Testis (tissue), 3 donors: Measurements from ENCODE around the gene C7orf57. TPM values are rescaled to one million over a fixed set of nuclear protein-coding genes. Genes with fewer than 3 reads are reported as not detected.

Experiments
- DNase-seq: peaks from one replicate; pipeline ENCODE4 v3.0.0-alpha.2; 2019
- H3K27ac ChIP-seq, 2 donors: fragments of 200-600 bp; sonication (generic); one replicate each; pipeline ENCODE4 v1.5.1; 2019
- H3K27me3 ChIP-seq: fragments of 200-600 bp; sonication (generic); one replicate; pipeline ENCODE4 v1.5.1; 2019
- H3K36me3 ChIP-seq: fragments of 200-600 bp; sonication (generic); one replicate; pipeline ENCODE4 v1.5.1; 2017; ENCODE audit warnings: low read depth; ENCODE audit errors: missing control alignments
- H3K4me1 ChIP-seq: fragments of 200-600 bp; sonication (generic); one replicate; pipeline ENCODE4 v1.5.1; 2019
- H3K4me3 ChIP-seq, 2 donors: fragments of 200-600 bp; sonication (generic); one replicate each; pipeline ENCODE4 v1.5.1; 2017 to 2019
- H3K9me3 ChIP-seq: fragments of 200-600 bp; sonication (generic); one replicate; pipeline ENCODE4 v1.5.1; 2017
- POLR2A ChIP-seq: fragments of 450-650 bp; IDR thresholded peaks from one replicate; pipeline ENCODE4 v1.6.1; 2017; ENCODE audit warnings: antibody characterized with exemption, mild to moderate bottlenecking, moderate library complexity
- WGBS, 2 donors: methylation state at CpG; one replicate each; pipeline ENCODE4 v1.1.5; 2018; 5-methylcytosine and 5-hydroxymethylcytosine counted together
- intact Hi-C: fragments of 100-400 bp; cut with DNase I; formaldehyde crosslinking; loops from one replicate; pipeline ENCODE4 v1.15.1; 2023; ENCODE audit warnings: low total_unique reads
- polyA plus RNA-seq: library from polyadenylated mRNA; stranded (reverse); fragments of 350-450 nt; fragmentation: Illumina TruSeq; extraction: RNeasy Lipid Tissue Mini Kit (QIAGEN cat#74804); gene quantifications from one replicate; pipeline ENCODE4 v1.2.3, GENCODE V29; 2014; ENCODE audit warnings: low read depth, low replicate concordance; ENCODE audit not compliant: insufficient read depth
- total RNA-seq, 2 donors: library from RNA; depleted of rRNA; stranded (reverse); fragments of >200 nt; gene quantifications; one replicate each; pipeline ENCODE4 v1.2.3, GENCODE V29; 2016
- TF ChIP-seq, protein P1 (sequence below), 3 experiments: fragments of 450-650 bp in 2 of 3; fragments of 200-600 bp in 1 of 3; sonication (generic) in 1 of 3; IDR thresholded peaks; one replicate each; pipeline ENCODE4 v1.5.1; 2016 to 2019; ENCODE audit warnings: antibody characterized with exemption in 3 of 3, mild to moderate bottlenecking in 2 of 3, moderate library complexity in 1 of 3

Gene C7orf57
- total and polyA plus RNA-seq, 3 donors from 2014 or later = 2.8 to 12.3 (median 7.8) TPM

DNA sequence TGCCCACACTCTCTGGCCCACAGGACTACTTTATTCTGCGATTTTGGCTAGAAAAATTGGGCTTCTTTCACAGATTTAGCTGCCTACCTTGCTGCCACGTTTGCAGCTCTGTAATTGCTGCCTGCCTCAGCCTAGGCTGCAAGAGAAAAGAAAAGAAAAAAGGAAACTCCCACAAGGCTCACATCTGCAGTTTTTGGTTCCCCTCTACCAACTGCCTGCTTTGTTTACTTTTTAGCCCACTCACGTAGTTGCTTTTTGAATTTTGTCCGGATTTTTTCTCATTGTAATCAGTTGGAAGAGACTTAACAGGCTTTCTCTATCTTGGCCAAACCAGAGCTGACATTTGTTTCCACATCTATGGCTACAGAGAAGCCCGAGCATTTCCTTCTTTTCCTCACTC lies 30.7 kb upstream of the C7orf57 start:
- no peak for DNase-seq
- Histone ChIP-seq H3K4me1 (no peaks in the 10 kb centered on the region), H3K27ac (no peak overlapping the region), H3K4me3 (no peak overlapping the region), H3K27me3 (no peaks in the 10 kb centered on the region), H3K9me3 (no peaks in the 10 kb centered on the region), H3K36me3 (no peaks in the 10 kb centered on the region)
- TF ChIP-seq POLR2A = no peak
- TF ChIP-seq, protein P1, sequence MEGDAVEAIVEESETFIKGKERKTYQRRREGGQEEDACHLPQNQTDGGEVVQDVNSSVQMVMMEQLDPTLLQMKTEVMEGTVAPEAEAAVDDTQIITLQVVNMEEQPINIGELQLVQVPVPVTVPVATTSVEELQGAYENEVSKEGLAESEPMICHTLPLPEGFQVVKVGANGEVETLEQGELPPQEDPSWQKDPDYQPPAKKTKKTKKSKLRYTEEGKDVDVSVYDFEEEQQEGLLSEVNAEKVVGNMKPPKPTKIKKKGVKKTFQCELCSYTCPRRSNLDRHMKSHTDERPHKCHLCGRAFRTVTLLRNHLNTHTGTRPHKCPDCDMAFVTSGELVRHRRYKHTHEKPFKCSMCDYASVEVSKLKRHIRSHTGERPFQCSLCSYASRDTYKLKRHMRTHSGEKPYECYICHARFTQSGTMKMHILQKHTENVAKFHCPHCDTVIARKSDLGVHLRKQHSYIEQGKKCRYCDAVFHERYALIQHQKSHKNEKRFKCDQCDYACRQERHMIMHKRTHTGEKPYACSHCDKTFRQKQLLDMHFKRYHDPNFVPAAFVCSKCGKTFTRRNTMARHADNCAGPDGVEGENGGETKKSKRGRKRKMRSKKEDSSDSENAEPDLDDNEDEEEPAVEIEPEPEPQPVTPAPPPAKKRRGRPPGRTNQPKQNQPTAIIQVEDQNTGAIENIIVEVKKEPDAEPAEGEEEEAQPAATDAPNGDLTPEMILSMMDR (IDR thresholded peaks at IDR 0.05) = no peak
- 39 to 57% methylated on average over 5 of the region's 5 CpGs for WGBS, 2 donors
- intact Hi-C loops = no loop called here

DNA sequence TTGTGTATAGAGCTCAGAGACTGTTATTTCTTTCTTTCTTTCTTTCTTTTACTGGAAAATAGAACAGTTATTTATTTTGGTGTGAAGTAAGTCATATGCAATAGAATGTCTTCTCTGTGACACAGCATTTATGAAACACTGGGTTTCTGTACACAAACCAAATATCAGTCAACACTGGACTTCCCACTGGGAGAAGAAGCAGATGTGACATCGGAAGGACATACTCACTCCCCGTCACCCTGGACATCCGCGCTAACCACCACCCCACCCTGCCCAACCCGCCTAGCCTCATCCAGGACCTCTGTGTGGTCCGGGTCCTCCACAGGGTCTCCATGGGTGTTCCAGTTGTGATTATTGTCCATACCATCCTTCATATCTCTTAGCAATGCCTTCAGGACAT lies 28.5 kb upstream of the C7orf57 start:
- no peak for DNase-seq
- Histone ChIP-seq H3K9me3 (no peaks in the 10 kb centered on the region), H3K4me1 (no peaks in the 10 kb centered on the region), H3K36me3 (no peaks in the 10 kb centered on the region), H3K27me3 (no peaks in the 10 kb centered on the region), H3K27ac (no peak overlapping the region), H3K4me3 (no peak overlapping the region)
- no peak for TF ChIP-seq POLR2A
- TF ChIP-seq, protein P1 (IDR thresholded peaks at IDR 0.05) = no peak
- intact Hi-C loops = no loop called here
- 83 to 84% methylated on average over 6 of the region's 6 CpGs for WGBS, 2 donors

DNA sequence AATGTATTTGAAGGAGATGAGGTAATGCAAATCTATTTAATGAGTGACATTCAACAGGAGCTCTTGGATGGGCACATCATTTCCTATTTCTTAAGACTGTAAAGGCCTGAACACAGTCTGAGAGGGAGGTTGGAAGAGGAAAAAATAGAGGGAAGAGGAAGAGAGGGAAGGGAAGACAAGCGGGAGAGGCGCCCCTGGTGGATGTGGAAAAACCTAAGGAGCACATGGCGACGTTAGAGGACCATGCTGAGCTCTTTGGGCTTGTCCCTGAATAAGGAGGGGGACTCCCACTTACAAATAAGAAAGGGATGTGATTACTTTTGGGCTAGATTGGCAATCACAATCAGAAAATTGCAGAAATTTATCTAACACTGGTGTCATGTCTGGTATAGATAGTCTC lies 26.1 kb upstream of the C7orf57 start:
- WGBS, 2 donors = 86 to 90% methylated on average over 4 of the region's 4 CpGs
- DNase-seq = no peak
- intact Hi-C loops = no loop called here

DNA sequence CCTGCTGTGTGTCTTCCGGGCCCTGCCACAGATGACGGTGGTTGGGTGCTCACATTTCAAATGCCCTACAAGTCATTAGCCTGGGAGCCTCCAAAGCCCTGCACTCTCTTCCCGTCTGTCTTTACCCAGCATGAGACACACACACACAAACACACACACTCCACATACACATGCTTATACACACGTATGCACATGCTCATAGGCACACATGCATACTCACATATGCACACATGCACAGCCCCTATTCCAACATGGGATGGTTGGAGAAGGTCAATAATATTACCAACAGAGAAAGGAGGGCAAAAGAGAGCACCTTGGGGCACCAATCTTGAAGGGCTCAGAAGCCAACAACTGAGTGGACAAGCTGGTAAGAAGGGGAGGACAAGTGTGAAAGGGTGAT lies 25.4 kb upstream of the C7orf57 start:
- Histone ChIP-seq H3K9me3 (no peaks in the 10 kb centered on the region), H3K4me3 (no peak overlapping the region), H3K27ac (no peak overlapping the region), H3K36me3 (no peaks in the 10 kb centered on the region), H3K4me1 (no peaks in the 10 kb centered on the region), H3K27me3 (no peaks in the 10 kb centered on the region)
- intact Hi-C loops = no loop called here
- 77 to 95% methylated on average over 4 of the region's 4 CpGs for WGBS, 2 donors
- no peak for DNase-seq
- TF ChIP-seq, protein P1 (IDR thresholded peaks at IDR 0.05) = no peak
- no peak for TF ChIP-seq POLR2A

More for the DNA sequence above, 26.1 kb upstream of the C7orf57 start:
- Histone ChIP-seq H3K36me3 (no peaks in the 10 kb centered on the region), H3K9me3 (no peaks in the 10 kb centered on the region), H3K27ac (no peak overlapping the region), H3K27me3 (no peaks in the 10 kb centered on the region), H3K4me1 (no peaks in the 10 kb centered on the region), H3K4me3 (no peak overlapping the region)
- TF ChIP-seq, protein P1 (IDR thresholded peaks at IDR 0.05) = no peak
- no peak for TF ChIP-seq POLR2A

DNA sequence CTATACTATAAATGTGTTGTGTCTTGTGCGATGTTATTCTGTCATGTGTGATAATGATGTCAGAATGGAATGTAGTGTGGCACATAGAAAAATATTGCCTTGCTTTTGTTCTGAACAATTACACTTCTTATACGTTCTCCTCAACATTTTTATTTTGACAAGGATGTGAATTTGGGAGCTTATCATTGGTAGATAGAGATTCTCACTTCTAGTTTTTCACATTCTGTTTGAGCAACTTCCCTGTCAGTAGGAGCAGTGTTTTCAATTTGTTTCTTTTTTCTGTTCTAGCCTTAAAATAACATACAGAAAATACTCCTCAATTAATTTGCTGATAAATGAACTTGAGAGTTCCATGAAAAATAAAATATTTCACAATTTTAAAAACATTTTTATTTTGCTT lies 24.0 kb upstream of the C7orf57 start:
- no peak overlapping the region for H3K4me3 ChIP-seq
- TF ChIP-seq POLR2A = no peak
- TF ChIP-seq, protein P1 (IDR thresholded peaks at IDR 0.05) = no peak
- intact Hi-C loops = no loop called here
- H3K9me3 ChIP-seq = no peaks in the 10 kb centered on the region
- H3K27me3 ChIP-seq = no peaks in the 10 kb centered on the region
- WGBS, 2 donors = 28 to 49% methylated on average over 2 of the region's 2 CpGs
- DNase-seq = no peak
- no peaks in the 10 kb centered on the region for H3K36me3 ChIP-seq
- no peak overlapping the region for H3K27ac ChIP-seq
- H3K4me1 ChIP-seq = no peaks in the 10 kb centered on the region
